Vagina (tissue), 2 donors: ENCODE data around the gene SDK2. TPM values are rescaled to one million over a fixed set of nuclear protein-coding genes. Genes with fewer than 3 reads are reported as not detected.
"Not testable (repeated sequence)": the region's sequence is repeated elsewhere in the genome, so short reads cannot be mapped to it uniquely, and the experiment has no call there.

Source experiments
- DNase-seq, 2 donors: peaks; one replicate each; pipeline ENCODE4 v3.0.0-alpha.2; 2017; ENCODE audit errors: extremely low spot score in 2 of 2
- H3K27ac ChIP-seq: fragments of 200-600 bp; sonication (generic); one replicate; pipeline ENCODE4 v1.5.1; 2019
- H3K27me3 ChIP-seq: fragments of 200-600 bp; sonication (generic); one replicate; pipeline ENCODE4 v1.5.1; 2019
- H3K36me3 ChIP-seq, 2 donors: fragments of 200-600 bp; sonication (generic); one replicate each; pipeline ENCODE4 v1.5.1; 2017 to 2019
- H3K4me1 ChIP-seq: fragments of 200-600 bp; sonication (generic); one replicate; pipeline ENCODE4 v1.5.1; 2019
- H3K4me3 ChIP-seq, 2 donors: fragments of 200-600 bp; sonication (generic); 1 replicate in 1 of 2; 2 replicates in 1 of 2; pipeline ENCODE4 v1.5.1; 2016 to 2019
- H3K9me3 ChIP-seq: fragments of 200-600 bp; sonication (generic); one replicate; pipeline ENCODE4 v1.5.1; 2019
- POLR2A ChIP-seq, 2 donors: fragments of 450-650 bp; IDR thresholded peaks; one replicate each; pipeline ENCODE4 v1.6.1; 2017; ENCODE audit warnings: antibody characterized with exemption in 2 of 2, mild to moderate bottlenecking in 2 of 2, moderate library complexity in 2 of 2
- POLR2AphosphoS5 ChIP-seq, 2 donors: sonication (generic); formaldehyde crosslinking; IDR thresholded peaks; one replicate each; pipeline ENCODE4 v1.9.0; 2017; ENCODE audit warnings: antibody characterized with exemption in 2 of 2, mild to moderate bottlenecking in 2 of 2, low read depth in 1 of 2; ENCODE audit not compliant: insufficient read depth in 1 of 2
- intact Hi-C: fragments of 100-400 bp; cut with DNase I; formaldehyde crosslinking; loops from one replicate; pipeline ENCODE4 v1.15.1; 2023
- total RNA-seq: library from RNA; depleted of rRNA; stranded (reverse); fragments of >200 nt; gene quantifications from one replicate; pipeline ENCODE4 v1.2.3, GENCODE V29; 2016
- TF ChIP-seq, protein P1 (sequence below), 3 experiments: fragments of 450-650 bp in 2 of 3; fragments of 200-600 bp in 1 of 3; sonication (generic) in 1 of 3; IDR thresholded peaks; one replicate each; pipeline ENCODE4 v1.5.1; 2017 to 2019; ENCODE audit warnings: antibody characterized with exemption in 3 of 3, mild to moderate bottlenecking in 2 of 3, moderate library complexity in 2 of 3

SDK2 gene
- total RNA-seq, 1 donor from 2014 or later: 1.7 TPM

DNA sequence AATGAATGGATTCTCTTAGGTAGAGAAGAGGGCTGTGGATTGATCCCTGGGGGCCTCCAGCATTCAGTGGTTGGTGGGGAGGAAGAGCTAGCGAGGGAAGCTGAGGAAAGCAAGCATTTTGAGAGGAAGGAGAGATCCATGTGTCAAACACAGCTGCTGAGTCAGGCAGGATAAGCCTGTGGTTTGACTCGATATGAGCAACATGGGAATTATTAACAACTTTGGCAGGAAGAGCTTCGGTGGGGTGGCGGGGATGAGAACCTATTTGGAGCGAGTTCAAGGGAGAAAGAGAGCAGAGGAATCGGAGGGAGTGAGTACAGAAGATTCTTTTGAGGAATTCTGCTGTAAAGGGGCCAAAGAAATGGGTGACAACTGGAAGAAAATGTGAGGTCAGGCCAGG is 273.0 kb downstream of the SDK2 start:
- intact Hi-C loops: no loop called here

DNA sequence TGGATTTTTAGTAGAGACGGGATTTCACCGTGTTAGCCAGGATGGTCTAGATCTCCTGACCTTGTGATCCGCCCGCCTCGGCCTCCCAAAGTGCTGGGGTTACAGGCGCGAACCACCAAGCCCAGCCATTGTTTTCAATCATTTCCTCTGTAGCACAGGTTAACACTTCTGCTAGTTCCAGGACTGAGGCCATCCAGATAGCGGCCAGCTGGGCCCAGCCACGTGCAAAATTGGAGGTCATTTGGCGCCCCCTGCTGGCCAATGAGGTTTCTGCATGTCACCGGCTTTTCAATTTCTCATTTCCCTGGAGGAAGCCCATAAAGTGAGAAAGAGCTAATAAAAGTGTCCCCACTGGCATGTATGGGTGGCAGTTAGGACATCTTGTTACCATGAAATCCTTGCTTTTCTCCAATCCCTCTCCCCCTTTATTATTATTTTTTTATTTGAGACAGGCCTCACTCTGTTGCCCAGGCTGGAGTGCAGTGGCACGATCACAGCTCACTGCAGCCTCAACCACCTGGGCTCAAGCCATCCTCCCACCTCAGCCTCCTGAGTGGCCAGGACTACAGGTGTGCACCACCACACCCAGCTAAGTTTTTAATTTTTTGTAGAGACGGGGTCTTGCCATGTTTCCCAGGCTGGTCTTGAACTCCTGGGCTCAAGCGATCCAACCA is 274.3 kb downstream of the SDK2 start:
- H3K27me3 ChIP-seq, H3K27ac ChIP-seq, H3K9me3 ChIP-seq, DNase-seq, H3K4me3 ChIP-seq, H3K36me3 ChIP-seq, H3K4me1 ChIP-seq: not testable (repeated sequence)
- peak; percentile 17 to 66 for TF ChIP-seq POLR2AphosphoS5 (IDR thresholded peaks at IDR 0.05; ENCODE audit: insufficient read depth in 1 of 2, low read depth in 1 of 2)
- TF ChIP-seq, protein P1, sequence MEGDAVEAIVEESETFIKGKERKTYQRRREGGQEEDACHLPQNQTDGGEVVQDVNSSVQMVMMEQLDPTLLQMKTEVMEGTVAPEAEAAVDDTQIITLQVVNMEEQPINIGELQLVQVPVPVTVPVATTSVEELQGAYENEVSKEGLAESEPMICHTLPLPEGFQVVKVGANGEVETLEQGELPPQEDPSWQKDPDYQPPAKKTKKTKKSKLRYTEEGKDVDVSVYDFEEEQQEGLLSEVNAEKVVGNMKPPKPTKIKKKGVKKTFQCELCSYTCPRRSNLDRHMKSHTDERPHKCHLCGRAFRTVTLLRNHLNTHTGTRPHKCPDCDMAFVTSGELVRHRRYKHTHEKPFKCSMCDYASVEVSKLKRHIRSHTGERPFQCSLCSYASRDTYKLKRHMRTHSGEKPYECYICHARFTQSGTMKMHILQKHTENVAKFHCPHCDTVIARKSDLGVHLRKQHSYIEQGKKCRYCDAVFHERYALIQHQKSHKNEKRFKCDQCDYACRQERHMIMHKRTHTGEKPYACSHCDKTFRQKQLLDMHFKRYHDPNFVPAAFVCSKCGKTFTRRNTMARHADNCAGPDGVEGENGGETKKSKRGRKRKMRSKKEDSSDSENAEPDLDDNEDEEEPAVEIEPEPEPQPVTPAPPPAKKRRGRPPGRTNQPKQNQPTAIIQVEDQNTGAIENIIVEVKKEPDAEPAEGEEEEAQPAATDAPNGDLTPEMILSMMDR (IDR thresholded peaks at IDR 0.05): peak; percentile 95 to 98 (median 98)
- intact Hi-C loops: loop anchor here (2.0 to 10.0 kb wide), 2 partner anchors 113 to 645 kb away; no protein-coding TSS in a partner anchor

More for the DNA sequence above, 273.0 kb downstream of the SDK2 start:
- Histone ChIP-seq H3K9me3 (no peaks in the 10 kb centered on the region), H3K4me1 (no peaks in the 10 kb centered on the region), H3K36me3 (no peaks in the 10 kb centered on the region), H3K4me3 (no peak overlapping the region), H3K27ac (no peak overlapping the region), H3K27me3 (no peaks in the 10 kb centered on the region)
- TF ChIP-seq POLR2A (IDR thresholded peaks at IDR 0.05): no peak
- TF ChIP-seq, protein P1 (IDR thresholded peaks at IDR 0.05): no peak
- DNase-seq: no peak

DNA sequence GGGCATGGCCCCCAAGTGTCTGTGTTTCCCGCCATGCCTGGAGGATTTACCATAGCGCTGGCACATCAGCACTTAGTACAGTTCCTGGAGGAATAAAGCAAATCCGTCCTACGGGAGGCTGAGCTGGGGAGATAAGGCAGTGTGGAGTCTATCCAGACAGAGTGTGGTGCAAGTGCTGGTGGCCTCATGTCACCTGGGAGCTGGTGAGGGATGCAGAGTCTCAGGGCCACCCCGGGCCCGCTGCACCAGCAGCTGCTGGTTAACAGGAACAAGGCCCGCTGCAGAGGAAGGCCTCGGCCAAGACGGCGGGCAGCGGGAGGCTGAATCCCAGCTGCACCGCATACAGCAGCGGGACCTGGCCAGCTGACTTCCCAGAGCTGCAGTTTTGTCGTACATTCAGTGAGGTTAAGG is 275.1 kb downstream of the SDK2 start:
- no peak overlapping the region for H3K27ac ChIP-seq
- intact Hi-C loops: loop anchor here (2.0 to 10.0 kb wide), 2 partner anchors 112 to 644 kb away; no protein-coding TSS in a partner anchor
- no peaks in the 10 kb centered on the region for H3K36me3 ChIP-seq
- no peak for TF ChIP-seq POLR2AphosphoS5 (IDR thresholded peaks at IDR 0.05; ENCODE audit: insufficient read depth in 1 of 2, low read depth in 1 of 2)
- no peak for TF ChIP-seq POLR2A (IDR thresholded peaks at IDR 0.05)
- TF ChIP-seq, protein P1 (IDR thresholded peaks at IDR 0.05): no peak
- H3K4me1 ChIP-seq: no peaks in the 10 kb centered on the region
- no peak for DNase-seq
- H3K4me3 ChIP-seq: no peak overlapping the region
- H3K27me3 ChIP-seq: no peaks in the 10 kb centered on the region
- no peaks in the 10 kb centered on the region for H3K9me3 ChIP-seq

DNA sequence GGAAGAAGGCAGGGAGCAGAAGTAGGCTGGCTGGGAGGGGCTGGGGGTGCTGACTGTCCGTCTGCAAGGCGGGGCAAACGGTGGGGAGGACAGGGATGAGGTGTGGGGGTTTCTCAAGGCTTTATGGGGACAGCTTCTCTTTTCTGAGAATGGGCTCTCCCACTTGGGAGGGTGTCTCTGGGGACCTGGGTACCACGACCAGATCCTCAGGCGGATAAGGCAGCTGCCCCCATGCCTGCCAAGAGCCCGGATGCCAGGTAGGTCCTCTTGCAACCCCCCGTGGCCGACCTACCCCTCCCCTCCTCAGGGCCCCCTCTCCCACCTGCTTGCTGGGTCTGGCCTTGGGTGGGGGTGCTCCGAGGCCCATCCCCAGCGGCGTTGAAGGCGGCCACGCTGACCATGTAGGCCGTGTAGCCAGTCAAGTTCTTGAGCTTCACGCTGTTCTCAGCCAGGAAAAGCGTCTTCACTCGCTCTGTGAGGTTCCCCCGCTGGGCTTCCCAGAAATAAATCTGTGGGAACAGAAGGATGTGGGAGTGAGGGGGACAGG is 276.1 kb downstream of the SDK2 start:
- no peaks in the 10 kb centered on the region for H3K36me3 ChIP-seq
- no peak for DNase-seq
- no peaks in the 10 kb centered on the region for H3K4me1 ChIP-seq
- H3K9me3 ChIP-seq: no peaks in the 10 kb centered on the region
- no peak overlapping the region for H3K4me3 ChIP-seq
- intact Hi-C loops: loop anchor here (2.0 to 10.0 kb wide), 2 partner anchors 111 to 643 kb away; no protein-coding TSS in a partner anchor
- H3K27me3 ChIP-seq: no peaks in the 10 kb centered on the region
- TF ChIP-seq, protein P1 (IDR thresholded peaks at IDR 0.05): no peak
- TF ChIP-seq POLR2AphosphoS5 (IDR thresholded peaks at IDR 0.05; ENCODE audit: insufficient read depth in 1 of 2, low read depth in 1 of 2): no peak
- TF ChIP-seq POLR2A (IDR thresholded peaks at IDR 0.05): no peak
- H3K27ac ChIP-seq: no peak overlapping the region
